Natural killer cell treated with Interleukin-12 subunit alpha and Interleukin-12 subunit beta and Interleukin-15 and Interleukin-18, amount 100 ng/mL, for 72 hours (primary cell): ENCODE results near the gene USP16. TPM values are rescaled to one million over a fixed set of nuclear protein-coding genes. Genes with fewer than 3 reads are reported as not detected.

Source experiments
- ATAC-seq, 2 donors: fragments of 150-1000 bp; cut with Tn5 transposase in 1 of 2; sonication (Bioruptor Pico), chemical (Tn5 transposase) in 1 of 2; 2 replicates each; pipeline ENCODE4 v1.10.0; 2021
- DNase-seq: peaks from one replicate; pipeline ENCODE4 v3.0.0; 2022; ENCODE audit warnings: low spot score
- H3K27ac Mint-ChIP-seq, 2 donors: 1 replicate in 1 of 2; 2 replicates in 1 of 2; pipeline ENCODE4 v1.8.0; 2022; ENCODE audit warnings: mixed read lengths in 2 of 2, mild to moderate bottlenecking in 1 of 2, moderate library complexity in 1 of 2
- H3K27me3 Mint-ChIP-seq, 2 donors: 1 replicate in 1 of 2; 2 replicates in 1 of 2; pipeline ENCODE4 v1.8.0; 2022; ENCODE audit warnings: mixed read lengths in 2 of 2
- H3K36me3 Mint-ChIP-seq: one replicate; pipeline ENCODE4 v1.8.0; 2022; ENCODE audit warnings: mixed read lengths
- H3K4me1 Mint-ChIP-seq, 2 donors: 1 replicate in 1 of 2; 2 replicates in 1 of 2; pipeline ENCODE4 v1.8.0; 2022; ENCODE audit warnings: low read depth in 2 of 2, mixed read lengths in 2 of 2, mild to moderate bottlenecking in 1 of 2
- H3K4me3 Mint-ChIP-seq: one replicate; pipeline ENCODE4 v1.8.0; 2022; ENCODE audit warnings: mixed read lengths
- H3K9me3 Mint-ChIP-seq: 2 replicates; pipeline ENCODE4 v1.8.0; 2022; ENCODE audit warnings: mixed read lengths
- total RNA-seq, 2 donors: library from RNA; stranded (reverse); gene quantifications; one replicate each; pipeline ENCODE4 v1.2.3, GENCODE V29; 2022

Gene USP16
- total RNA-seq, 2 donors from 2014 or later: 44.5 to 57.5 TPM

DNA sequence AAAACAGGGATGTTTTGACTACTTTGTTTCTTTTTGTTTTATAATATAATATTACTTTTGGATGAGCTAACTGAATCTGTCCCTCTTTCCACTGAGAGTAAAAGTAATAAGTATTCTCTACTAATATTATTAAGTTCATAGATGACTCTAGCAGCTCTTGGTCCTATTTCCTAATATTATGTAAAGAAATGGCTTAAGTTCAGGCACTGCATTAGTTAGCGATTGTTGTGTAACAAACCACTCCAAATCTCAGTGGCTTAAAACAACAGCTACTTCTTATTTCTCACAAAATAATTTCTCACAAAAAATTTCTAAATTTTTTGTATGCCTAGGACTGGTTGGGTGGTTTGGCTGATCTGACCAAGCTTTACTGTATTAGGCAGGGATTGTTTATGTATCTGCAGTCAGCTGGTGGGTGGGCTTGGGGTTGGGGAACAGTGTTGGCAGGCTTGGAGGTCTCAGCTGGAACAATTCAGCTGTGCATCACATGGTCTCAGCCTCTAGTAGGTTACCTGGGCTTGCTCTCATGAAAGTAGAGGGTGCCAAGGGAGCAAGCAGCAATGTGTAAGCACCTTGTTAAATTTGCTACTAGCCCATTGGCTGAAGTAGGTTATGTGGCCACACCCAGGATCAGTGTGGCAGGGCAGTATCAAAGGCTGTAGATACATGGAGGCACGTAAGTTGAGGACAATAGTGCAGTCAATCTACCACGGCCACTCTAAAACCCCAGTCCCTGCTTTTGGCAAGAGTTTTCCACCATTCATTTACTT is 57.8 kb downstream of the USP16 start:
- no peaks in the 10 kb centered on the region for H3K36me3 Mint-ChIP-seq
- ATAC-seq (no peak), DNase-seq (no peak)
- H3K27me3 Mint-ChIP-seq: no peaks in the 10 kb centered on the region
- no peak overlapping the region for H3K4me3 Mint-ChIP-seq
- H3K4me1 Mint-ChIP-seq: peaks cover 23 to 25% of the 10 kb centered on the region in 2 donors
- no peak overlapping the region for H3K27ac Mint-ChIP-seq
- H3K9me3 Mint-ChIP-seq: peaks cover 2% of the 10 kb centered on the region

DNA sequence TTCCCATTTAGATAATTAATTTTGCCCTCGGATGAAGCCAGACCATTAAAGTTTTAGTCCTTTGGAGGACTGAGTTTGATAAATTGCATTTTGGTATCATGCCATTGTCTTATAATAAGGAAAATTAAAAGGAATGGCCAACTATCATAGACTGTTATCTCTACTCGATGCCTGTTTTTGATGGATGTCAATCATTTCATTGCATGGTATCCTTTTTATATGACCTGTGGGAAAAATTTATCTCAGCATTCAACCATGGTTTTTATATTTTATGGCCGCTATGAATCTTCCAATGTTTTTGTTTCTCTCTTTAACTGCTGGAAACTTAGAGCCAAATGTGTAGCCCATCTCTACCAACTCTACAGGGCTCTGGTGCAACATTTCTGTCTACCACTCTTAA is 58.8 kb downstream of the USP16 start:
- no peak overlapping the region for H3K4me3 Mint-ChIP-seq
- DNase-seq (no peak), ATAC-seq (no peak)
- H3K4me1 Mint-ChIP-seq: peaks cover 23% of the 10 kb centered on the region in 2 donors
- no peak overlapping the region for H3K27ac Mint-ChIP-seq
- peaks cover 2% of the 10 kb centered on the region for H3K9me3 Mint-ChIP-seq
- no peaks in the 10 kb centered on the region for H3K27me3 Mint-ChIP-seq
- H3K36me3 Mint-ChIP-seq: no peaks in the 10 kb centered on the region

GRCh38 chr21:29084372-29084771 is 59.9 kb downstream of the USP16 start:
- H3K4me3 Mint-ChIP-seq: no peak overlapping the region
- DNase-seq (no peak), ATAC-seq (no peak)
- no peaks in the 10 kb centered on the region for H3K36me3 Mint-ChIP-seq
- peaks cover 13 to 14% of the 10 kb centered on the region in 2 donors for H3K4me1 Mint-ChIP-seq
- no peak overlapping the region for H3K27ac Mint-ChIP-seq
- H3K9me3 Mint-ChIP-seq: no peaks in the 10 kb centered on the region
- no peaks in the 10 kb centered on the region for H3K27me3 Mint-ChIP-seq

DNA sequence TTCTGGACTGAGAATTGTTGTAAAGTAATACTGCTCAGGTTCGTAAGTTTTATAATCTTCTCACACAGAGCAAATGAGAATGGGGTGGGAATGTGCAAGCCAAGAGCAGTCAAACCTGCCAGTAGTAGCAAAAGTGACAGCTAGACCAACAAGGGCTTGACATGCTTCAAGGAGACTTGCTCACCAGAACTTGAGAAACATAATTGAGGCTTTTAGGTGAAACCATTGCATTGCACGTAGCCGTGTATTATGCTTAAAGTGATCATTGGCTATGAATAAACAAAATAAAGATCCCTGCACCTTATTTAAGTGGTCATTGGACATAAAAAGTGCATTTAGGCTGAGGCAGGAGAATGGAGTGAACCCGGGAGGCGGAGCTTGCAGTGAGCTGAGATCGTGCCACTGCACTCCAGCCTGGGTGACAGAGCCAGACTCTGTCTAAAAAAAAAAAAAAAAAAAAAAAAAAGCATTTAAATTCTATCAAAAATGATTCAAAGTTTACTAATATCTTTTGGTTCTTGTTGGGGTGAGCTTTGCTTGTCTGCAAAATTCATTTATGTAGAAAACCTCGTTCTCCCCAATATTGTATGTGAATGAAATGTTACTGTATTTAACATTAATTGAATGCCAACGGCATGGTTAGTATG is 60.8 kb downstream of the USP16 start:
- Mint-ChIP-seq H3K27ac (no peak overlapping the region), H3K36me3 (no peaks in the 10 kb centered on the region), H3K9me3 (no peaks in the 10 kb centered on the region), H3K4me1 (peaks cover 5% of the 10 kb centered on the region in 2 donors), H3K27me3 (no peaks in the 10 kb centered on the region), H3K4me3 (no peak overlapping the region)
- DNase-seq (no peak), ATAC-seq (no peak)

DNA sequence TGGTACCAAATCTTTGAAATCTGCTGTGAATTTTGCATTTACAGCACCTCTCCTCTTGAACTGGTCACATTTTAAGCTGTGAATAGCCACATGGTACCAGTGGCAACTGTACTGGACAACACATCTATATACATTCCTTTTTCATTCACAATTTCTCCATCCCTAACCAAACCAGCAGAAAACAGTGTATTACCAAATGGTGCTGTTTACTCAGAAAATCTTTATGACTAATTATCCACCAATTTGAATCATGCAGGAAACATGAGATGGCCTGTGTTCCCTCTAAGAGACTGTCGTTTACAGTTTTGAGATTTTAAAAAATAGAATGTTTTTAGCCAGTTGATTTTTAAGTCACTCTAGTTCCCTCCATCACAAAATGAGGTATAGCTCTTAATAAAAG is 66.6 kb downstream of the USP16 start:
- Mint-ChIP-seq H3K36me3 (no peaks in the 10 kb centered on the region), H3K27me3 (no peaks in the 10 kb centered on the region), H3K4me3 (no peak overlapping the region), H3K9me3 (no peaks in the 10 kb centered on the region), H3K4me1 (no peaks in the 10 kb centered on the region), H3K27ac (no peak overlapping the region)
- DNase-seq (no peak), ATAC-seq (peak in 1 of 2 donors; percentile 63)

DNA sequence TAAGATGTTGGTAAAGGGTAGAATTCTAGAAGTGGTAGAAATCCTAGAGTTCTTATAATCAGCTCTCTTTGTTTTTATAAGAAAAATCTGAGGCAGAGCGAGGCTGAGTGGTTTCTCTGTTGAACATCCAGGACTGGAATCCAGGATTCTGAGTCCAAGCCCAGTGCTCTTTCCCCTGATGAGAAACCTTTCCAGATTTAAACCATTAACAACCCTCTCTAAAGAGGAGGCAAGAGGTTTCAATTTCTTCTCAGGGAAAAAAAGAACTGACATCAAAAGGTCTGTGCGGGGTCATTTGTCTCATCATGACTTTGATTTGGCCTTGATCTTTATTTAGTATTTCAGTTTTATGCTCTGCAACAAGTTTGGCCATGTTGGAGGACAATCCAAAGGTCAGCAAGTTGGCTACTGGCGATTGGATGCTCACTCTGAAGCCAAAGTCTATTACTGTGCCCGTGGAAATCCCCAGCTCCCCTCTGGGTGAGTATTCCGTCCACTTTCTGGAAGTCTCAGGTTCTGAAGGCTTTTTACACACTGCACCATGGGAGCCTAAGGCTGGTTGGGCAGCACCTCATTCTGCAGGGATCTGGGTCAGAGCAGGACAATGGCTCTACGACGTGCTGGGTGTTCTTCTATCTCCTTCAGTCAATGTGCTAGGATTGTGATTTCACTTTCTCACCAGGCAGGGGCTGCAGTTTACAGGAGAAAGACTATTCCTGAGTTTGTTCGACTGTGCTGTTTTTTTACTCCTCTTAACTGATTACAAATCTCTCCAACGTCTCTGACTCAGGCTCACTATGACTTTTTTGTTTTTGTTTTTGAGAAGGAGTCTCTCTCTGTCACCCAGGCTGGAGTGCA is 67.9 kb downstream of the USP16 start:
- Mint-ChIP-seq H3K4me1 (no peaks in the 10 kb centered on the region), H3K4me3 (no peak overlapping the region), H3K9me3 (no peaks in the 10 kb centered on the region), H3K27ac (no peak overlapping the region), H3K27me3 (no peaks in the 10 kb centered on the region), H3K36me3 (no peaks in the 10 kb centered on the region)
- DNase-seq (no peak), ATAC-seq (no peak)

- no peaks in the 10 kb centered on the region for H3K36me3 Mint-ChIP-seq
- no peak for DNase-seq
- ATAC-seq: no peak
- peaks cover 2 to 5% of the 10 kb centered on the region in 2 donors for H3K4me1 Mint-ChIP-seq
- no peak overlapping the region for H3K27ac Mint-ChIP-seq
- H3K27me3 Mint-ChIP-seq: no peaks in the 10 kb centered on the region
- no peaks in the 10 kb centered on the region for H3K9me3 Mint-ChIP-seq
- no peak overlapping the region for H3K4me3 Mint-ChIP-seq
Observed at GRCh38 chr21:29096218-29097015, 71.9 kb downstream of the USP16 start.

DNA sequence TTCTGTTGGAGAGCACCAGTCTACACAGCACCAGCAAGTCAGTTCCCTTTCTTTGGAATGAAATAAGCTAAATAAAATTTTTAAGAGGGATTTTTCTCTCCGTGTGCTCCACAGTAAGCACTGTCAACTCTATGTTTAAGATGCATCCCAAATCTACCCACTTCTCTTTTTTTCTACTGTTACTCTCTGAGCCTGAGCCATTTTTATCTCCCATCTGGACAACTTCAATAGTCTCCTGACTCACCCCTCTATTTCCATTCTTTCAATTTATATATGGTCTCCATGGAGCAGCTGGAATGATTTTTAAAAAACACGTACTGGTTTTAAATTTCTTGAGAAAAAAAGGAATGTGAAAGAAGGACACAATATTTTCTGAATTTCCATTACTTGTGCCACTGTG is 73.7 kb downstream of the USP16 start:
- no peaks in the 10 kb centered on the region for H3K36me3 Mint-ChIP-seq
- no peaks in the 10 kb centered on the region for H3K9me3 Mint-ChIP-seq
- ATAC-seq (no peak), DNase-seq (no peak)
- peaks cover 2 to 5% of the 10 kb centered on the region in 2 donors for H3K4me1 Mint-ChIP-seq
- no peak overlapping the region for H3K27ac Mint-ChIP-seq
- H3K4me3 Mint-ChIP-seq: no peak overlapping the region
- no peaks in the 10 kb centered on the region for H3K27me3 Mint-ChIP-seq

DNA sequence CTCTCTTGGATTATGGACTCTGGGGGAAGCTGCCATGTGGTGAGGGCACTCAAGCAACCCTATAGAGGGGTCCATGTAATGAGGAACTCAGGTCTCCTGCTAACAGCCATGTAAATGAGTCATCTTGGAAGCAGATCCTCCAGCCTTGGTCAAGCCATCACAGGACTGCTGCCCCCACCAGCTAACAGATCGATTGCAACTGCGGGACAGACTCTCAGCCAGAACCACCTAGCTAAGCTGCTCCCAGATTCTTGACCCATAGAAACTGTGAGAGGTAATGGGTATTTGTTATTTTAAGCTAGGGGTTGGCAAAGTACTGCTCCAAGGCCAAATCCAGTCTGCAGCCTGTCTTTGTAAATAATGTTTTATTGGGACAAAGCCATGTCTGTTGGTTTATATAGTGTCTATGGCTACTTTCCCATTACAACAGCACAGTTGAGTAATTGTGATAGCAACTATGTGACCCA is 78.4 kb downstream of the USP16 start:
- Mint-ChIP-seq H3K27ac (no peak overlapping the region), H3K36me3 (no peaks in the 10 kb centered on the region), H3K4me3 (no peak overlapping the region), H3K9me3 (no peaks in the 10 kb centered on the region), H3K4me1 (peaks cover 2 to 5% of the 10 kb centered on the region in 2 donors), H3K27me3 (no peaks in the 10 kb centered on the region)
- ATAC-seq (no peak), DNase-seq (no peak)

Other genes starting within 250 kb of the USP16 start
- gene LTN1, start 31.8 kb upstream of the USP16 start, total RNA-seq: 10 to 100 TPM; 32.5 to 43.1 TPM
- 10 to 100 TPM in 1 of 2 donors, 1 to 10 TPM in 1; 7.5 to 11.0 TPM for gene RWDD2B, start 5.3 kb upstream of the USP16 start, total RNA-seq
- gene CCT8, start 49.0 kb downstream of the USP16 start, total RNA-seq: 100 to 1,000 TPM; 269 to 354 TPM
- gene MAP3K7CL, start 106.0 kb downstream of the USP16 start, total RNA-seq: 1 to 10 TPM; 2.4 to 6.1 TPM